ENCODE data around the gene HHATL.

The HHATL gene

GRCh38 chr3:42662037-42662812 lies 40.4 kb downstream of the HHATL start:
- no peak for DNase-seq

GRCh38 chr3:42661593-42662022 lies 41.0 kb downstream of the HHATL start:
- DNase-seq: no peak

- no peak for DNase-seq
Observed at GRCh38 chr3:42660898-42661297, 41.7 kb downstream of the HHATL start.

GRCh38 chr3:42660131-42660715 lies 42.4 kb downstream of the HHATL start:
- DNase-seq: peak; percentile 46

- no peak for DNase-seq
Observed at GRCh38 chr3:42659451-42660130, 43.0 kb downstream of the HHATL start.

GRCh38 chr3:42658771-42659390 lies 43.7 kb downstream of the HHATL start:
- DNase-seq: no peak

- no peak for DNase-seq
Observed at GRCh38 chr3:42658091-42658770, 44.4 kb downstream of the HHATL start.

GRCh38 chr3:42657675-42658074 lies 44.9 kb downstream of the HHATL start:
- DNase-seq: no peak

GRCh38 chr3:42656680-42657610 lies 45.7 kb downstream of the HHATL start:
- DNase-seq: no peak

GRCh38 chr3:42655980-42656679 lies 46.5 kb downstream of the HHATL start:
- no peak for DNase-seq

GRCh38 chr3:42655331-42655888 lies 47.2 kb downstream of the HHATL start:
- DNase-seq: no peak

- DNase-seq: peak; percentile 10
Observed at GRCh38 chr3:42654331-42655201, 48.0 kb downstream of the HHATL start.

GRCh38 chr3:42653560-42654330 lies 48.9 kb downstream of the HHATL start, which contains the start of gene ZBTB47:
TSS of gene ZBTB47 (plus strand) at chr3:42653697. CDS start at chr3:42658356, 4,659 bp downstream.
- DNase-seq: peak; percentile 2

GRCh38 chr3:42653303-42653559 lies 49.4 kb downstream of the HHATL start:
- DNase-seq: no peak

GRCh38 chr3:42652611-42653302 lies 49.8 kb downstream of the HHATL start:
- DNase-seq: no peak

GRCh38 chr3:42652251-42652610 lies 50.4 kb downstream of the HHATL start:
- no peak for DNase-seq

GRCh38 chr3:42651248-42652091 lies 51.1 kb downstream of the HHATL start:
- DNase-seq: no peak

GRCh38 chr3:42649783-42650182 lies 52.8 kb downstream of the HHATL start:
- no peak for DNase-seq

All from NCI-H1105 treated with DMSO at 0.1 percent for 48 hours (cell line).